HepG2 (cell line): Measurements from ENCODE around the gene TMEM61. TPM values are rescaled to one million over a fixed set of nuclear protein-coding genes. Genes with fewer than 3 reads are reported as not detected.

Source experiments
- FOXP1 ChIP-seq, 2 experiments: fragments of 450-650 bp in 1 of 2; IDR thresholded peaks; 2 replicates each; pipeline ENCODE4 v1.6.1; 2017 to 2018; ENCODE audit warnings: antibody characterized with exemption in 1 of 2
- MZF1 ChIP-seq: sonication (generic); formaldehyde crosslinking; IDR thresholded peaks from 2 replicates; pipeline ENCODE4 v1.8.1; 2023; ENCODE audit warnings: mild to moderate bottlenecking, missing genetic modification reagents, borderline replicate concordance
- PHF20 ChIP-seq: sonication (generic); formaldehyde crosslinking; IDR thresholded peaks from 2 replicates; pipeline ENCODE4 v1.5.0; 2020; ENCODE audit warnings: mild to moderate bottlenecking, missing genetic modification reagents
- PITX1 ChIP-seq: sonication (generic); formaldehyde crosslinking; IDR thresholded peaks from 2 replicates; pipeline ENCODE4 v1.5.1; 2020; ENCODE audit warnings: mild to moderate bottlenecking, missing genetic modification reagents
- RELA ChIP-seq: sonication (generic); formaldehyde crosslinking; IDR thresholded peaks from 2 replicates; pipeline ENCODE4 v1.4.0; 2020; ENCODE audit warnings: missing genetic modification reagents
- SMARCC2 ChIP-seq: fragments of 450-650 bp; IDR thresholded peaks from 2 replicates; pipeline ENCODE4 v1.6.1; 2017; ENCODE audit warnings: antibody characterized with exemption, mild to moderate bottlenecking
- SSRP1 ChIP-seq: IDR thresholded peaks from 2 replicates; pipeline ENCODE4 v1.6.1; 2016; ENCODE audit warnings: control low read depth
- ZFP1 ChIP-seq: IDR thresholded peaks from 2 replicates; pipeline ENCODE4 v1.6.1; 2016
- ZMYM2 ChIP-seq: sonication (generic); formaldehyde crosslinking; IDR thresholded peaks from 2 replicates; pipeline ENCODE4 v1.8.0; 2022; ENCODE audit warnings: mild to moderate bottlenecking, missing genetic modification reagents
- ZNF207 ChIP-seq: fragments of 450-650 bp; IDR thresholded peaks from 2 replicates; pipeline ENCODE4 v1.6.1; 2016; ENCODE audit warnings: antibody characterized with exemption, borderline replicate concordance
- ZNF335 ChIP-seq: sonication (generic); formaldehyde crosslinking; IDR thresholded peaks from 2 replicates; pipeline ENCODE4 v1.4.0; 2020; ENCODE audit warnings: missing genetic modification reagents
- ZNF337 ChIP-seq: sonication (generic); formaldehyde crosslinking; IDR thresholded peaks from 2 replicates; pipeline ENCODE4 v1.5.1; 2020; ENCODE audit warnings: missing genetic modification reagents, low read depth, mild to moderate bottlenecking, borderline replicate concordance
- ZNF557 ChIP-seq: sonication (generic); formaldehyde crosslinking; IDR thresholded peaks from 2 replicates; pipeline ENCODE4 v1.4.0; 2020; ENCODE audit warnings: missing genetic modification reagents
- polyA plus RNA-seq, 8 experiments: library from polyadenylated mRNA; depleted of rRNA in 3 of 8; stranded (reverse) in 7 of 8; unstranded in 1 of 8; fragments of >200 nt; fragmentation: Illumina TruSeq in 4 of 8; extraction: Trizol in 4 of 8; gene quantifications; 2 replicates each; pipeline versions ENCODE4 v1.2.1 to v1.2.3, GENCODE V29; 2011 to 2016; ENCODE audit warnings: low read depth in 4 of 8, missing spikeins in 1 of 8, mixed read lengths in 1 of 8; ENCODE audit not compliant: insufficient read depth in 1 of 8
- total RNA-seq, 5 experiments: library from RNA; depleted of rRNA; stranded (reverse); fragments of >200 nt; fragmentation: Illumina TruSeq; extraction: Trizol; gene quantifications; 2 replicates each; pipeline ENCODE4 v1.2.3, GENCODE V29; 2016; ENCODE audit warnings: low read depth in 1 of 5
- TF ChIP-seq, protein P1 (sequence below): sonication (generic); formaldehyde crosslinking; IDR thresholded peaks from 2 replicates; pipeline ENCODE4 v1.8.1; 2023; ENCODE audit warnings: missing genetic modification reagents, inconsistent platforms, borderline replicate concordance
- TF ChIP-seq, protein P2 (sequence below): sonication (generic); formaldehyde crosslinking; IDR thresholded peaks from 2 replicates; pipeline ENCODE4 v1.5.0; 2020; ENCODE audit warnings: missing genetic modification reagents
- TF ChIP-seq, protein P3 (sequence below): sonication (generic); formaldehyde crosslinking; IDR thresholded peaks from 2 replicates; pipeline ENCODE4 v1.9.0; 2021; ENCODE audit warnings: missing genetic modification reagents, mild to moderate bottlenecking, borderline replicate concordance
- TF ChIP-seq, protein P4 (sequence below): sonication (generic); formaldehyde crosslinking; conservative IDR thresholded peaks from 2 replicates; pipeline ENCODE4 v1.4.0; 2020; ENCODE audit warnings: missing genetic modification reagents
- TF ChIP-seq, protein P5 (sequence below): IDR thresholded peaks from 2 replicates; pipeline ENCODE4 v1.6.1; 2018; ENCODE audit warnings: missing genetic modification reagents, mild to moderate bottlenecking, missing compliant biosample characterization
- TF ChIP-seq, protein P6 (sequence below): sonication (generic); formaldehyde crosslinking; IDR thresholded peaks from 2 replicates; pipeline ENCODE4 v1.5.0; 2020; ENCODE audit warnings: mild to moderate bottlenecking, missing genetic modification reagents, borderline replicate concordance

The TMEM61 gene
- total and polyA plus RNA-seq, 2 of the 13 experiments (the other 11 are each of a cell fraction or from before 2014, with no cell fraction given), result not detected

DNA sequence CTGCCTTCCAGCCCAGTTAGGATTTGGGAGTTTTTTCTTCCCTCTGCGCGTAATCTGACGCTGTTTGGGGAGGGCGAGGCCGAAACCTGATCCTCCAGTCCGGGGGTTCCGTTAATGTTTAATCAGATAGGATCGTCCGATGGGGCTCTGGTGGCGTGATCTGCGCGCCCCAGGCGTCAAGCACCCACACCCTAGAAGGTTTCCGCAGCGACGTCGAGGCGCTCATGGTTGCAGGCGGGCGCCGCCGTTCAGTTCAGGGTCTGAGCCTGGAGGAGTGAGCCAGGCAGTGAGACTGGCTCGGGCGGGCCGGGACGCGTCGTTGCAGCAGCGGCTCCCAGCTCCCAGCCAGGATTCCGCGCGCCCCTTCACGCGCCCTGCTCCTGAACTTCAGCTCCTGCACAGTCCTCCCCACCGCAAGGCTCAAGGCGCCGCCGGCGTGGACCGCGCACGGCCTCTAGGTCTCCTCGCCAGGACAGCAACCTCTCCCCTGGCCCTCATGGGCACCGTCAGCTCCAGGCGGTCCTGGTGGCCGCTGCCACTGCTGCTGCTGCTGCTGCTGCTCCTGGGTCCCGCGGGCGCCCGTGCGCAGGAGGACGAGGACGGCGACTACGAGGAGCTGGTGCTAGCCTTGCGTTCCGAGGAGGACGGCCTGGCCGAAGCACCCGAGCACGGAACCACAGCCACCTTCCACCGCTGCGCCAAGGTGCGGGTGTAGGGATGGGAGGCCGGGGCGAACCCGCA is 59.1 kb downstream of the TMEM61 start, which contains the start of gene PCSK9 (continued):
- TF ChIP-seq, protein P1, sequence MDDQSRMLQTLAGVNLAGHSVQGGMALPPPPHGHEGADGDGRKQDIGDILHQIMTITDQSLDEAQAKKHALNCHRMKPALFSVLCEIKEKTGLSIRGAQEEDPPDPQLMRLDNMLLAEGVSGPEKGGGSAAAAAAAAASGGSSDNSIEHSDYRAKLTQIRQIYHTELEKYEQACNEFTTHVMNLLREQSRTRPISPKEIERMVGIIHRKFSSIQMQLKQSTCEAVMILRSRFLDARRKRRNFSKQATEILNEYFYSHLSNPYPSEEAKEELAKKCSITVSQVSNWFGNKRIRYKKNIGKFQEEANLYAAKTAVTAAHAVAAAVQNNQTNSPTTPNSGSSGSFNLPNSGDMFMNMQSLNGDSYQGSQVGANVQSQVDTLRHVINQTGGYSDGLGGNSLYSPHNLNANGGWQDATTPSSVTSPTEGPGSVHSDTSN (CRISPR knock-in tag), result no peak
- TF ChIP-seq, protein P2, sequence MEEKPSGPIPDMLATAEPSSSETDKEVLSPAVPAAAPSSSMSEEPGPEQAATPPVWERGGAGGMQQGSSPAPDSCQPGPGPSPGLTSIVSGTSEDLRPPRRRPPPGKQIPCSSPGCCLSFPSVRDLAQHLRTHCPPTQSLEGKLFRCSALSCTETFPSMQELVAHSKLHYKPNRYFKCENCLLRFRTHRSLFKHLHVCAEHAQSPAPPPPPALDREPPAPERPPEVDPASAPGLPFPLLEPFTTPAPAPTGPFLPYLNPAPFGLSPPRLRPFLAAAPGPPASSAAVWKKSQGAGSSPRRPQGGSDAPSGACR, result peak; percentile 95
- TF ChIP-seq RELA (CRISPR knock-in tag) (no peak; the same call in 1 of the 2 replicates), ZNF557 (0 out of 2 replicates have a peak, but pooled peaks have one; percentile 54), PITX1 (CRISPR knock-in tag) (peak; percentile 86), ZNF335 (CRISPR knock-in tag) (0 out of 2 replicates have a peak, but pooled peaks have one; percentile 28), ZFP1 (CRISPR knock-in tag) (0 out of 2 replicates have a peak, but pooled peaks have one; percentile 54), FOXP1 (IDR thresholded peaks at IDR 0.05) (no peak), FOXP1 (CRISPR knock-in tag; IDR thresholded peaks at IDR 0.05) (peak; percentile 42; the same call in 1 of the 2 replicates), ZNF337 (CRISPR knock-in tag) (peak; percentile 94; the same call in 1 of the 2 replicates), SMARCC2 (no peak), MZF1 (CRISPR knock-in tag) (0 out of 2 replicates have a peak, but pooled peaks have one; percentile 91), SSRP1 (CRISPR knock-in tag) (no peak), ZNF207 (no peak), PHF20 (peak; percentile 38; the same call in 1 of the 2 replicates), ZMYM2 (CRISPR knock-in tag) (peak; percentile 80)
- TF ChIP-seq, protein P3, sequence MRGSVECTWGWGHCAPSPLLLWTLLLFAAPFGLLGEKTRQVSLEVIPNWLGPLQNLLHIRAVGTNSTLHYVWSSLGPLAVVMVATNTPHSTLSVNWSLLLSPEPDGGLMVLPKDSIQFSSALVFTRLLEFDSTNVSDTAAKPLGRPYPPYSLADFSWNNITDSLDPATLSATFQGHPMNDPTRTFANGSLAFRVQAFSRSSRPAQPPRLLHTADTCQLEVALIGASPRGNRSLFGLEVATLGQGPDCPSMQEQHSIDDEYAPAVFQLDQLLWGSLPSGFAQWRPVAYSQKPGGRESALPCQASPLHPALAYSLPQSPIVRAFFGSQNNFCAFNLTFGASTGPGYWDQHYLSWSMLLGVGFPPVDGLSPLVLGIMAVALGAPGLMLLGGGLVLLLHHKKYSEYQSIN (CRISPR knock-in tag), result no peak
- TF ChIP-seq, protein P4, sequence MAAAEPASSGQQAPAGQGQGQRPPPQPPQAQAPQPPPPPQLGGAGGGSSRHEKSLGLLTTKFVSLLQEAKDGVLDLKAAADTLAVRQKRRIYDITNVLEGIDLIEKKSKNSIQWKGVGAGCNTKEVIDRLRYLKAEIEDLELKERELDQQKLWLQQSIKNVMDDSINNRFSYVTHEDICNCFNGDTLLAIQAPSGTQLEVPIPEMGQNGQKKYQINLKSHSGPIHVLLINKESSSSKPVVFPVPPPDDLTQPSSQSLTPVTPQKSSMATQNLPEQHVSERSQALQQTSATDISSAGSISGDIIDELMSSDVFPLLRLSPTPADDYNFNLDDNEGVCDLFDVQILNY (CRISPR knock-in tag), result no peak
- TF ChIP-seq, protein P5, sequence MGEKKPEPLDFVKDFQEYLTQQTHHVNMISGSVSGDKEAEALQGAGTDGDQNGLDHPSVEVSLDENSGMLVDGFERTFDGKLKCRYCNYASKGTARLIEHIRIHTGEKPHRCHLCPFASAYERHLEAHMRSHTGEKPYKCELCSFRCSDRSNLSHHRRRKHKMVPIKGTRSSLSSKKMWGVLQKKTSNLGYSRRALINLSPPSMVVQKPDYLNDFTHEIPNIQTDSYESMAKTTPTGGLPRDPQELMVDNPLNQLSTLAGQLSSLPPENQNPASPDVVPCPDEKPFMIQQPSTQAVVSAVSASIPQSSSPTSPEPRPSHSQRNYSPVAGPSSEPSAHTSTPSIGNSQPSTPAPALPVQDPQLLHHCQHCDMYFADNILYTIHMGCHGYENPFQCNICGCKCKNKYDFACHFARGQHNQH, result peak; percentile 78; the same call in 1 of the 2 replicates
- TF ChIP-seq, protein P6, sequence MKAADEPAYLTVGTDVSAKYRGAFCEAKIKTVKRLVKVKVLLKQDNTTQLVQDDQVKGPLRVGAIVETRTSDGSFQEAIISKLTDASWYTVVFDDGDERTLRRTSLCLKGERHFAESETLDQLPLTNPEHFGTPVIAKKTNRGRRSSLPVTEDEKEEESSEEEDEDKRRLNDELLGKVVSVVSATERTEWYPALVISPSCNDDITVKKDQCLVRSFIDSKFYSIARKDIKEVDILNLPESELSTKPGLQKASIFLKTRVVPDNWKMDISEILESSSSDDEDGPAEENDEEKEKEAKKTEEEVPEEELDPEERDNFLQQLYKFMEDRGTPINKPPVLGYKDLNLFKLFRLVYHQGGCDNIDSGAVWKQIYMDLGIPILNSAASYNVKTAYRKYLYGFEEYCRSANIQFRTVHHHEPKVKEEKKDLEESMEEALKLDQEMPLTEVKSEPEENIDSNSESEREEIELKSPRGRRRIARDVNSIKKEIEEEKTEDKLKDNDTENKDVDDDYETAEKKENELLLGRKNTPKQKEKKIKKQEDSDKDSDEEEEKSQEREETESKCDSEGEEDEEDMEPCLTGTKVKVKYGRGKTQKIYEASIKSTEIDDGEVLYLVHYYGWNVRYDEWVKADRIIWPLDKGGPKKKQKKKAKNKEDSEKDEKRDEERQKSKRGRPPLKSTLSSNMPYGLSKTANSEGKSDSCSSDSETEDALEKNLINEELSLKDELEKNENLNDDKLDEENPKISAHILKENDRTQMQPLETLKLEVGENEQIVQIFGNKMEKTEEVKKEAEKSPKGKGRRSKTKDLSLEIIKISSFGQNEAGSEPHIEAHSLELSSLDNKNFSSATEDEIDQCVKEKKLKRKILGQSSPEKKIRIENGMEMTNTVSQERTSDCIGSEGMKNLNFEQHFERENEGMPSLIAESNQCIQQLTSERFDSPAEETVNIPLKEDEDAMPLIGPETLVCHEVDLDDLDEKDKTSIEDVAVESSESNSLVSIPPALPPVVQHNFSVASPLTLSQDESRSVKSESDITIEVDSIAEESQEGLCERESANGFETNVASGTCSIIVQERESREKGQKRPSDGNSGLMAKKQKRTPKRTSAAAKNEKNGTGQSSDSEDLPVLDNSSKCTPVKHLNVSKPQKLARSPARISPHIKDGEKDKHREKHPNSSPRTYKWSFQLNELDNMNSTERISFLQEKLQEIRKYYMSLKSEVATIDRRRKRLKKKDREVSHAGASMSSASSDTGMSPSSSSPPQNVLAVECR (CRISPR knock-in tag), result peak; percentile 96
